SK-N-SH (cell line): ENCODE results near the gene RWDD3. TPM values are rescaled to one million over a fixed set of nuclear protein-coding genes. Genes with fewer than 3 reads are reported as not detected.

Source experiments
- CTCF ChIA-PET: fragments of 300-600, 350-600 bp; formaldehyde crosslinking; extraction: SDS; loops from one replicate; lab custom pipeline; 2021; lab: Yijun Ruan, JAX
- POLR2A ChIA-PET: fragments of 350-600 bp; sonication (Branson Sonifier 250); formaldehyde crosslinking; extraction: SDS; loops from one replicate; lab custom pipeline; 2020; ENCODE audit warnings: antibody characterized with exemption, inconsistent platforms; lab: Yijun Ruan, JAX
- DNase-seq: peaks from one replicate; pipeline ENCODE4 v3.0.0; 2012
- H2AFZ ChIP-seq: fragments of 200-600 bp; sonication (generic); 2 replicates; pipeline ENCODE4 v1.8.1; 2016; ENCODE audit warnings: antibody characterized with exemption, mild to moderate bottlenecking, low read depth
- H3F3A ChIP-seq: fragments of 200-600 bp; sonication (generic); replicated peaks from 2 replicates; pipeline ENCODE3; 2016; ENCODE audit warnings: antibody characterized with exemption, mild to moderate bottlenecking; ENCODE audit not compliant: insufficient read depth
- H3K27ac ChIP-seq, 2 experiments: fragments of 200-500 bp in 1 of 2; fragments of 200-600 bp in 1 of 2; sonication (Bioruptor generic) in 1 of 2; sonication (generic), shearing (Covaris generic) in 1 of 2; 2 replicates each; pipeline versions ENCODE4 v1.5.1 to v1.6.1; 2014 to 2016; ENCODE audit warnings: low read depth in 2 of 2, inconsistent platforms in 1 of 2, low read length in 1 of 2, mild to moderate bottlenecking in 1 of 2, mixed read lengths in 1 of 2
- H3K27me3 ChIP-seq: fragments of 200-600 bp; sonication (generic), shearing (Covaris generic); 2 replicates; pipeline ENCODE4 v1.6.1; 2016; ENCODE audit warnings: mixed run types; ENCODE audit not compliant: insufficient read depth
- H3K36me3 ChIP-seq, 2 experiments: fragments of 200-500 bp in 1 of 2; fragments of 200-600 bp in 1 of 2; sonication (Bioruptor generic) in 1 of 2; sonication (generic) in 1 of 2; replicated peaks in 1 of 2; 2 replicates each; pipeline versions ENCODE3 to v1.5.1; 2014 to 2016; ENCODE audit warnings: low read length in 1 of 2, mild to moderate bottlenecking in 1 of 2; ENCODE audit not compliant: insufficient read depth in 2 of 2, control insufficient read depth in 1 of 2
- H3K4me1 ChIP-seq, 2 experiments: fragments of 200-500 bp in 1 of 2; fragments of 200-600 bp in 1 of 2; sonication (Bioruptor generic) in 1 of 2; sonication (generic), shearing (Covaris generic) in 1 of 2; 2 replicates each; pipeline versions ENCODE4 v1.5.1 to v1.6.1; 2014 to 2016; ENCODE audit warnings: low read depth in 1 of 2, low read length in 1 of 2, mixed run types in 1 of 2; ENCODE audit not compliant: insufficient read depth in 2 of 2, control insufficient read depth in 1 of 2
- H3K4me2 ChIP-seq: fragments of 200-600 bp; sonication (generic), shearing (Covaris generic); 2 replicates; pipeline ENCODE4 v1.6.1; 2017; ENCODE audit warnings: mixed run types
- H3K4me3 ChIP-seq, 2 experiments: fragments of 200-500 bp in 1 of 2; fragments of 200-600 bp in 1 of 2; sonication (Bioruptor generic) in 1 of 2; sonication (generic), shearing (Covaris generic) in 1 of 2; 2 replicates each; pipeline versions ENCODE4 v1.5.1 to v1.8.1; 2014 to 2016; ENCODE audit warnings: low read depth in 2 of 2, inconsistent platforms in 1 of 2, low read length in 1 of 2, mild to moderate bottlenecking in 1 of 2, mixed read lengths in 1 of 2, moderate library complexity in 1 of 2
- H3K79me2 ChIP-seq: fragments of 200-600 bp; sonication (generic); 2 replicates; pipeline ENCODE4 v1.8.1; 2017; ENCODE audit warnings: mild to moderate bottlenecking; ENCODE audit not compliant: insufficient read depth
- H3K9ac ChIP-seq: fragments of 200-600 bp; sonication (generic); 2 replicates; pipeline ENCODE4 v1.6.1; 2017; ENCODE audit warnings: mixed run types
- H3K9me2 ChIP-seq: fragments of 200-600 bp; sonication (generic); 2 replicates; pipeline ENCODE4 v1.6.1; 2017; ENCODE audit warnings: mixed run types
- H3K9me3 ChIP-seq: fragments of 200-600 bp; sonication (generic); 2 replicates; pipeline ENCODE4 v1.6.1; 2017; ENCODE audit warnings: mixed run types, mild to moderate bottlenecking, moderate library complexity
- H4K20me1 ChIP-seq: fragments of 200-600 bp; sonication (generic); 2 replicates; pipeline ENCODE4 v1.6.1; 2017; ENCODE audit warnings: mild to moderate bottlenecking, mixed run types; ENCODE audit not compliant: insufficient read depth
- ELF1 ChIP-seq: IDR thresholded peaks from 2 replicates; pipeline ENCODE4 v1.4.0; 2012
- FOSL2 ChIP-seq: IDR thresholded peaks from 2 replicates; pipeline ENCODE4 v1.4.0; 2012; ENCODE audit warnings: low read depth, mild to moderate bottlenecking, moderate library complexity, borderline replicate concordance
- FOXM1 ChIP-seq: IDR thresholded peaks from 2 replicates; pipeline ENCODE4 v1.4.0; 2012; ENCODE audit warnings: low read depth, mild to moderate bottlenecking
- GABPA ChIP-seq: IDR thresholded peaks from 2 replicates; pipeline ENCODE4 v1.4.0; 2012; ENCODE audit warnings: low read depth, mild to moderate bottlenecking
- GATA2 ChIP-seq: sonication (generic); formaldehyde crosslinking; IDR thresholded peaks from 2 replicates; pipeline ENCODE4 v1.5.0; 2020; ENCODE audit warnings: mild to moderate bottlenecking, missing genetic modification reagents
- IRF3 ChIP-seq: fragments of 150-350 bp; IDR thresholded peaks from 2 replicates; pipeline ENCODE4 v1.6.1; 2016; ENCODE audit warnings: mild to moderate bottlenecking, low read depth, low read length
- MEF2A ChIP-seq: IDR thresholded peaks from 2 replicates; pipeline ENCODE4 v1.4.0; 2012; ENCODE audit warnings: low read depth, borderline replicate concordance
- NFIC ChIP-seq: IDR thresholded peaks from 2 replicates; pipeline ENCODE4 v1.4.0; 2012; ENCODE audit warnings: borderline replicate concordance
- NRF1 ChIP-seq: IDR thresholded peaks from 2 replicates; pipeline ENCODE4 v1.6.1; 2012; ENCODE audit warnings: low read depth, mild to moderate bottlenecking, low read length
- RAD21 ChIP-seq: IDR thresholded peaks from 2 replicates; pipeline ENCODE4 v1.6.1; 2012; ENCODE audit warnings: mild to moderate bottlenecking, low read length
- RCOR1 ChIP-seq: fragments of 150-350 bp; IDR thresholded peaks from 2 replicates; pipeline ENCODE4 v1.6.1; 2017; ENCODE audit warnings: antibody characterized with exemption, low read length
- REST ChIP-seq: IDR thresholded peaks from 2 replicates; pipeline ENCODE4 v1.6.1; 2012; ENCODE audit warnings: mild to moderate bottlenecking, low read depth, low read length, moderate library complexity
- RXRA ChIP-seq: IDR thresholded peaks from 2 replicates; pipeline ENCODE4 v1.4.0; 2012; ENCODE audit warnings: low read depth, mild to moderate bottlenecking, borderline replicate concordance
- SIN3A ChIP-seq: IDR thresholded peaks from 2 replicates; pipeline ENCODE4 v1.6.1; 2012; ENCODE audit warnings: low read depth, mild to moderate bottlenecking, low read length, moderate library complexity, borderline replicate concordance
- TAF1 ChIP-seq: IDR thresholded peaks from 2 replicates; pipeline ENCODE4 v1.6.1; 2012; ENCODE audit warnings: low read depth, mild to moderate bottlenecking, low read length, moderate library complexity, borderline replicate concordance
- TCF12 ChIP-seq: IDR thresholded peaks from 2 replicates; pipeline ENCODE4 v1.4.0; 2012
- TEAD4 ChIP-seq: IDR thresholded peaks from 2 replicates; pipeline ENCODE4 v1.4.0; 2012; ENCODE audit warnings: mild to moderate bottlenecking, borderline replicate concordance; ENCODE audit not compliant: insufficient read depth
- WGBS: methylation state at CpG from one replicate; pipeline ENCODE4 v1.1.6; 2017; ENCODE audit warnings: low lambda C conversion rate; 5-methylcytosine and 5-hydroxymethylcytosine counted together
- polyA plus RNA-seq, 3 experiments: library from polyadenylated mRNA; depleted of rRNA; stranded (reverse); fragments of >200 nt; gene quantifications; 2 replicates each; pipeline ENCODE4 v1.2.3, GENCODE V29; 2012
- TF ChIP-seq, protein P1 (sequence below): fragments of 150-350 bp; IDR thresholded peaks from 2 replicates; pipeline ENCODE4 v1.6.1; 2017; ENCODE audit warnings: antibody characterized with exemption, low read length, low read depth, borderline replicate concordance

RWDD3 gene
- polyA plus RNA-seq, 1 of the 3 experiments (the other 2 are of a cell fraction) = 11.9 TPM

GRCh38 chr1:95216292-95216990 lies 17.6 kb upstream of the RWDD3 start:
- no peak for DNase-seq
- Histone ChIP-seq H3K9me3 (no peaks in the 10 kb centered on the region), H3K27ac (no peak overlapping the region), H3K9ac (no peak overlapping the region), H3K36me3 (no peaks in the 10 kb centered on the region), H3F3A (no peaks in the 10 kb centered on the region), H3K79me2 (no peaks in the 10 kb centered on the region), H3K9me2 (no peaks in the 10 kb centered on the region), H2AFZ (no peak overlapping the region), H4K20me1 (no peaks in the 10 kb centered on the region), H3K4me2 (no peak overlapping the region), H3K4me1 (no peaks in the 10 kb centered on the region), H3K4me3 (no peak overlapping the region), H3K27me3 (no peaks in the 10 kb centered on the region)
- ChIA-PET POLR2A (interaction anchor here (1.1 kb wide), 1 partner anchor 99 kb away, joined by 3 read pairs; the partner anchor contains the start of gene TLCD4), CTCF (interaction anchor here (1.1 to 1.3 kb wide), 2 partner anchors 10 to 99 kb away, joined by 3 read pairs; partner anchors contain the start of gene TLCD4)
- WGBS = 80% methylated on average over 9 of the region's 14 CpGs
- TF ChIP-seq ELF1 (no peak), MEF2A (no peak), TEAD4 (no peak), GATA2 (no peak), RCOR1 (no peak), FOSL2 (no peak), FOXM1 (no peak), GABPA (no peak), REST (no peak), SIN3A (no peak)

GRCh38 chr1:95217371-95217770 lies 16.6 kb upstream of the RWDD3 start:
- 44% methylated on average over 1 of the region's 1 CpG for WGBS
- no peaks in the 10 kb centered on the region for H3K36me3 ChIP-seq
- H3K9me2 ChIP-seq = no peaks in the 10 kb centered on the region
- no peak overlapping the region for H3K4me3 ChIP-seq
- no peaks in the 10 kb centered on the region for H3F3A ChIP-seq
- TF ChIP-seq, protein P1, sequence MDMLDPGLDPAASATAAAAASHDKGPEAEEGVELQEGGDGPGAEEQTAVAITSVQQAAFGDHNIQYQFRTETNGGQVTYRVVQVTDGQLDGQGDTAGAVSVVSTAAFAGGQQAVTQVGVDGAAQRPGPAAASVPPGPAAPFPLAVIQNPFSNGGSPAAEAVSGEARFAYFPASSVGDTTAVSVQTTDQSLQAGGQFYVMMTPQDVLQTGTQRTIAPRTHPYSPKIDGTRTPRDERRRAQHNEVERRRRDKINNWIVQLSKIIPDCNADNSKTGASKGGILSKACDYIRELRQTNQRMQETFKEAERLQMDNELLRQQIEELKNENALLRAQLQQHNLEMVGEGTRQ = no peak
- TF ChIP-seq IRF3 (no peak), TAF1 (no peak), NRF1 (no peak), TCF12 (no peak), RXRA (no peak), RAD21 (no peak), NFIC (no peak)
- TF ChIP-seq, all 33 proteins: peak for 0
- H3K4me1 ChIP-seq = no peaks in the 10 kb centered on the region
- H2AFZ ChIP-seq = no peak overlapping the region
- DNase-seq = no peak
- H3K9me3 ChIP-seq = no peaks in the 10 kb centered on the region
- no peaks in the 10 kb centered on the region for H3K79me2 ChIP-seq
- no peak overlapping the region for H3K9ac ChIP-seq
- H3K27ac ChIP-seq = no peak overlapping the region
- POLR2A ChIA-PET = no interaction called here
- no peaks in the 10 kb centered on the region for H3K27me3 ChIP-seq
- H4K20me1 ChIP-seq = no peaks in the 10 kb centered on the region
- H3K4me2 ChIP-seq = no peak overlapping the region
- CTCF ChIA-PET = interaction anchor here (1.1 to 1.4 kb wide), 4 partner anchors 11 to 176 kb away, joined by 3 read pairs; no protein-coding TSS in a partner anchor
